GM19468 (cell line): Measurements from ENCODE around the gene AGAP2.

ENCODE experiments used
- ATAC-seq: cut with Tn5 transposase; IDR thresholded peaks from one replicate; pipeline ENCODE4 v1.9.1; 2021; ENCODE audit warnings: mild to moderate bottlenecking, moderate library complexity, moderate number of reproducible peaks; ENCODE audit not compliant: unreplicated experiment; ENCODE audit errors: extremely low read depth

The AGAP2 gene

DNA sequence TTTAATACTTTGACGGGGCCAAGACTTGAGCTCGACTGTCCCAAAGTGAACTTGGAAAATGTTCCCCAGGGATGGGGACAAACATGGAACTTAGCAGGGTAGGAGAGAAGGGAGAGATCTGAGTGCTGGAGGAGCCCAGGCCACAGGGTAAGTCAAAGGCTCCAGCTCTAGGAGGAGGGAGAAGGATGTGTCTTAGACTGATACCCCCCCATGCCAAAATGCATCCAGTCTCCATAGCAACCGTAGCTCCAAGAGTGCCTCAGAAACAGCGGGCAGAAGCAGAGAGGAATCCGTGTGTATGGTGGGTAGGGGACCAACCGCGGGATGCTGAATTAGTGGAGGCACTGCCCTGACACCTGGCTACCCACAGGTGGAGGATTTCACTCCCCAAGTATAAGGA, 845 bp upstream of the AGAP2 start:
- ATAC-seq: no peak

DNA sequence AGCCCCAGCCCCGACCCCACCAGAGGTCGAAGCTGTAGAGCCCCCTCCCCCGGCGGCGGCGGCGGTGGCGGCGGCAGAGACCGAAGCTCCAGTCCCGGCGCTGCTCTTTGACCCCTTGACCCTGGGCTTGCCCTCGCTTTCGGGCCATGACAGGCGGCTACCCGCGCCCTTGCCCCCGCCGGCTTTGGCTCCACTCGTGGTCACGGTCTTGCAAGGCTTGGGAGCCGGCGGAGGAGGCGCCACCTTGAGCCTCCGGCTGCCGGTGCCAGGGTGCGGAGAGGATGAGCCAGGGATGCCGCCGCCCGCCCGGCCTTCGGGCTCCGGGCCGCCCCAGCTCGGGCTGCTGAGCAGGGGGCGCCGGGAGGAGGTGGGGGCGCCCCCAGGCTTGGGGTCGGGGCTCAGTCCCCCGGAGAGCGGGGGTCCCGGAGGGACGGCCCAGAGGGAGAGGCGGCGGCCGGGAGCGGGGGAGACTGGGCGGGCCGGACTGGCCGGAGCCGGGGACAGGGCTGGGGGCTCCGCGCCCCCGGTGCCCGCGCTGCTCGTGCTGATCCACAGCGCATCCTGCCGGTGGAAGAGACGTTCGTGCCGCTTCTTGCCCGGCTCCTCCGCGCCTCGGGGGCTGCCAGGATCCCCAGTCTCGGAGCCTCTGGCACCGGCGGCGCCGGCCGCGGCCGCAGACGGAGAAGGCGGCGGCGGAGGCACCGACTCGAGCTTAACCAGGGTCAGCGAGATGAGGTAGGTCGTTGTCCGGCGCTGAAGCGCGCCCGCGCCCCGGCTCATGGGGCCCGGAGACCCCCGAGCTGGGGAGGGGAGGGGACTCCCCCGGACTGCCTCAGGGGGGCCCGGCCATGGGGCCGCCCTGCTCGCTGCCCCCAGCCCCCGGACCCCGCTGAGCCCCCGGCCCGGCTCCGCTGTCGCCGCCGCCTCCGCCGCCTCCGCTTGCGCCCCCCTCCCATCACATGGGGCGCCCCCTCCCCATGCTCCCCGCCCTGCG, 778 bp downstream of the AGAP2 start:
- no peak for ATAC-seq

DNA sequence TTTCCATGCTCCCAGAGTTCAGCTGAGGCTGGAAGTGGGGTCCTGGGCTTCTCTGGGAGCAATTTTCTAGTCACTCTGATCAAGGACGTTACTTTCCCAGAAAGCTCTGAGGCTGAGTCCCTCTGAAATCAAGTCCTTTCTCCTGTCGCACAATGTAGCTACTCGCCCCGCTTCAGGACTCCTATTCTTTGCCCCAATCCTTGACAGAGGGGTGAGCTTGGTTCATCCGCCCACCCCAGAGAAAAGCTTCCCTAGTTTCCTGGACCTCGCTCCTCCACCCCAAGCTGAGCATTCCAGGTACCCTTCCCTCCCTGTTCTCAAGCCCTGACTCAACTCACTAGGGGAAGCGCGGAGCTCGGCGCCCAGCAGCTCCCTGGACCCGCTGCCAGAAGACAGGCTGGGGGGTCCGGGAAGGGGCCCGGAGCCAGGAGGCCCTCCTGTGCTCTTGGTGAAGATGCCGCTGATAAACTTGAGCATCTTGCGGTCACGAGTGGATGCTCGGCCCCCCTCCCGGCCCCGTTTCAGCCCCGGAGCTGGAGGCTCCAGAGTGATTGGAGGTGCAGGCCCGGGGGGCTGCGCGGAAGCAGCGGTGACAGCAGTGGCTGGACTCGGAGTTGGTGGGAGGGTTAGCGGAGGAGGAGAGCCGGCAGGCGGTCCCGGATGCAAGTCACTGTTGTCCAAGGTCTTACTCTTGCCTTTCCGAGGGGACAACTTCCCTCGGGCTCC, 1.6 kb downstream of the AGAP2 start:
- no peak for ATAC-seq

DNA sequence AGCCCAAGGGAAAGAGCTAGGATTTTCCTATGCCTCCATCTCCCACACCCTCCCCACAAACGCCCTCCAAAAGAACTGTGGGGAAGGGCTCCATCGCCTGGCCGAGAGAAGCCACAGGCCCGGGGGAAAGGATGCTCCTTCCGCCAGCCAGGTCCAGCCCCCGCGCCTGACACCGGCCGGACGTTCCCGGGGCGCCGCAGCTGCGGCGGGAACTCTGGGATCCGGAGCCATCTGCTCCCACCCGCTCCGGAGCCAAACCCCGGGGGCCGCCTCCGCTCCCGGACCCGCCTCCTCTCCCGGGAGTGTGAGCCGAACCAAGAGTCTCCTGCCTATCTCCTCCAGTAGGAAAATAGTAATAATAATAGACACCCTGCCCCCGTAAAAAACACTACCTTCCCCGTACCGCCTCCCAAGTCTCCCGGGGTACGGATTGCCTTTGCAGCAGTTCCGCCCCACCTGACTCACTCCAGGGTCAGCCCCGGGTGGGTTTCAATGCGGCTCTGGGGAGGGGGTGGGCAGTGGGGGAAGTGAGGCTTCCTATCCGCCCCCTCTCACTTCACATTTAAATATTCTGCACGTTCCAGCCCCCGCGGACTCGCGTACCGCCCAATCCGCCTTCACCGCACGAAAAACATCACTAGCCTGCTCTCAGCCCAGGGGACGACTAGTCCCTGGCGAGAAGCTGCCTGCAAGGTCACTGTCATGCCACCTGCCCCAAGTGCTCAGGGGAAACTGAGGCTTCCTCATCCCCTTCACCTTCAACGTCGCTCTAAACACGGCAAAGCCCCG, 2.4 kb downstream of the AGAP2 start:
- ATAC-seq: no peak

DNA sequence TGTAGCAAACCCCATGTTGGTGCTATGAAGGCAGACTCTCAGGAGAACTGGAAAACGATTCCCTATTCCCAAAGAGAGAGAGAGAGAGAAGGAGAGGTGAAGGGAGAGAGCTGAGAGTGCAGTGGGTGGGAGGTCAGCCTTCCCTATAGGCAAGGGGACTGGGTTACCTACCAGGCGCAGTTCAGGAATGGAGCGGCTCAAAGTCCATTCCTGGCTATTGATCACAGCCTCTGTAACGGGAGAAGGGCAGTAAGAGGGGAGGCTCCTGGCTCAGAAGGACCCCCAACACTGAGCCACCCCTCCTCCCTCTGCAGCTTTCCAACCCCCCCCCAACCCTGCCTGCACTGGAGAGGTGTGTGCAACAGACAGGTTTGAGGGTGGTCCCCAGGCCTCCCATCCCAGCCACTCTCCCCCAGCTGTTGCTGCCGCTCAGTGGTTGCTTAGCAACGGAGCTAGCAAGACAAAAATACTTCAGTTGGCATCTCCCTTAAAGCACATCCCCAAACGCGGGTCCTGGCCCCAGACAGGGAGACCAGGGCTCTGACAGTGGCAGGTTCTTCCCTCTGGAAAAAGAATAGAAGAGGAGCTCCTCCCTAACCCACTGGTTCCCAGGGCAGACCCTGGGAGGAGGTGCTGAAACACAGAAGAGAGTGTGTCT, 3.2 kb downstream of the AGAP2 start:
- no peak for ATAC-seq

DNA sequence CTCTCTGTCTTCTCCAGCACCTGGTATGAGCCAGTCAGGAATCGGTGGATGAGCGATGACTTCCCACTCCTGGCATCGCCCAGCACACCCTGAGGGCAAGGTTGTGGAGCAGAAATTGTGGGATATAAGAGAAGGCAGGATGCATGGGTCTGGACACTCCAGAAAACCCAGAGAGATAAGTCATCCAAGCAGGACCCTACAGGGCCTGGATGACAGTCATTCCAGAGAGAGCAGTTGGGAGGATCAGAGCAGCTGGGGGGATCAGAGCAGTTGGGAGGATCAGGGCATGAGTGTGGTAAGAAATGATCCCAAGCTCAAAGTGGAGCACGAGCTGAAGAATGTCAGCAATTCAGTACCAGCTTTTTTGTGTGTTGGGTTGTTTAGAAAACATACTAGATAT, 4.0 kb downstream of the AGAP2 start:
- no peak for ATAC-seq

DNA sequence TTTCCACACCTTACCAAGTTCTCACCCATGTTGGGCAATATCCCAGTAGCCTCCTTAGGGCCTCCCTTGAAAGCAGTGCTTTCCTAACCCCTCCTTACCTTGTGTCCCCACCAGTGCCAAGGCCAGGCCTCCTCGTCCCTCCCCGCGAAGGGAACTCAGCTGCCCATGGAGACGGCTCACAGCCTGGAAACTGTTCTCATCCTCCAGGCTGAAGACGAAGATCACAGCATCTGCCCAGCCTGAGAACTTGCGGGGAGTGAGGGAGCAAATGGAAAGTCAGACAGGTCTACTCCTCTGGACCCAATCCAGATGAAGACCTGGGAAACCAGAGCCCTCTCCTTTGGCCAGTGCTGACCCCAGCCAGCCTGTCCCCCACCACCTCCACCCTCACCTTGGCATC, 4.6 kb downstream of the AGAP2 start:
- no peak for ATAC-seq

DNA sequence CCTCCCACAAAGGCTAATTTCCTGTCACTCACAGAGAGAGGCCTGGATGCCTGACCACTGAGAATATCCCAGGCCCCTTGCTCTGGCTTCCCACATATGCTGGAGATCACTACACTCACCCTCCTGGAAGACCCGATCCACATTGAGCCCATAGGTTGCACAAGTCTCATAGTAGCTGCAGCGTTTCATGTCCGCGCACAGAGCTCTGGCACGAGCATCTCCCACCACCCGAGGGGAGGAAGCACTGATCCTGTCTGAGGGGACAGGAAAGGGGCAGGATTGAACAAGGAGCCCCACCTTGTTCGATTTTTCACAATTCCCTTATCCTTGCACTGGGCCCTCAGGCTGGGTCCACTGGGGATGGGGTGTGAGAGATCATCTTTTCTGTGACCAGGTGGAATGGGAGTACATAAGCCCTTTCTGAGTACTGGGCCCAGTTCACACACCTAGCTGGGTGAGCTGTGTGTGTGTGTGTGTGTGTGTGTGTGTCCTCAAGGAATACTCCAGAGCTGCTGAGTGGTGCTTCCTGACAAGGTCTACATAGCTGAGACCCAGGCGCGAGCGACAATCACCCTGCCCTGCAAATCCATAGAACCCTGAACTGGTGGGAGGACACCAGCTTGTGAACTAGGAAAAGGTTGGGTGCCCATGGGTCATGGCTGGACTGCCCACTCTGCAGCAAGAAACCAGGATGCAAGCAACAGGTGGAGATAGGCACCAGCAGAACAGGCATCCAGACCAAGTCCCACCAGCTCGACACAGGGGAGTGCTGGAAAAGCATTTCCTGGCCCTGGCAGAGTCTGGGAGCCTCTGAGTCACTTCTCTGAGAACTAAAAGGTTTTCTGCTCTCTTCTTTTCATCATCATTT, 5.6 kb downstream of the AGAP2 start:
- no peak for ATAC-seq

DNA sequence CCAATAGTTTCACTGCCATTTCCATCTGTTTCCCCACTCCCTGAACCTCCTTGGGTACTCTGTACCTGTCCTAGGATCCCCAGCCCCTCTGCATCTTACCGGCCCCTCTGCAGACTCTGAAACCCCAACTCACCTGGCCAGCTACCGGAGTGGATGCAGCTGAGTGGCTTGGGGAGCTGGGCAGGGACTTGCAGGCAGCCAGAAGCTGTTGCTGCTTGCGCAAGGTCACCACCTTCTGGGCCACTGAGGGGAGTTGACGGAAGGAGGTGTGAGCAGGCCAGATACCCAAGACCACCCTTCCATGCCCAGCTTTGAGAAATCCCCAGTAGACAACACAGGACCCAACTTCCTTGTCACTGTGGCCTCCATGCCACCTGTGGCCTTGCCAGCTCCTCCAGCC, 6.3 kb downstream of the AGAP2 start:
- no peak for ATAC-seq

DNA sequence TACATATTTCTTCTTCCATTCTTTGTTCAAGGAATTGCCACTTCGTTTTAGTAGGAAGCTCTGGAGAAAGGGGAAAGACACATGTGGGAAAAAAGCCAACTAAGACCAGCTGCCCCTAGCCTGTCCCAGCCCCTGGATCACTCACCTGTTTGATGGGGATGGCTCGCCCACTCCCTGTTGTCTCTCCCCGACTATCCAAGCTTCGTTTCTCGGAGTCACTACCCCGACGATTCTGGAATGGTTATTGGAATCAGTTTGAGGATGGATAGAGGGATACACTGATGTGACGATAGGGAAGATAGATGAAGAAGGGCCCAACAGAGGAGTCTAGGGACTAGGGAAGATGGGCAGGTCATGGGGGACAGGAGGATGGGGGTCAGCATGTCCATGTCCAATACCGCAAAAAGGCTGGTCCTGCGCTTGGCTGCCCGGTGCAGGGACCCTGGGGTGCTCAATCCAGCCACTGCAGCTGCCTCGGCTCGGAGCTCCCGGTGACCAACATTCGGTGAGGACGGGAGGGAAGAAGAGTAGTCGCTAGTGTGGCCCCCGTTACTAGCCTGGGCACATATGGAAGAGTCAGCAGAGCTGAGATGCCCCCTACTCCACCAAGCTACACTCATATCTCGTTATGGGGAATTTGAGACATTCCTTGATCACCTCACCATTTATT, 7.0 kb downstream of the AGAP2 start:
- no peak for ATAC-seq

DNA sequence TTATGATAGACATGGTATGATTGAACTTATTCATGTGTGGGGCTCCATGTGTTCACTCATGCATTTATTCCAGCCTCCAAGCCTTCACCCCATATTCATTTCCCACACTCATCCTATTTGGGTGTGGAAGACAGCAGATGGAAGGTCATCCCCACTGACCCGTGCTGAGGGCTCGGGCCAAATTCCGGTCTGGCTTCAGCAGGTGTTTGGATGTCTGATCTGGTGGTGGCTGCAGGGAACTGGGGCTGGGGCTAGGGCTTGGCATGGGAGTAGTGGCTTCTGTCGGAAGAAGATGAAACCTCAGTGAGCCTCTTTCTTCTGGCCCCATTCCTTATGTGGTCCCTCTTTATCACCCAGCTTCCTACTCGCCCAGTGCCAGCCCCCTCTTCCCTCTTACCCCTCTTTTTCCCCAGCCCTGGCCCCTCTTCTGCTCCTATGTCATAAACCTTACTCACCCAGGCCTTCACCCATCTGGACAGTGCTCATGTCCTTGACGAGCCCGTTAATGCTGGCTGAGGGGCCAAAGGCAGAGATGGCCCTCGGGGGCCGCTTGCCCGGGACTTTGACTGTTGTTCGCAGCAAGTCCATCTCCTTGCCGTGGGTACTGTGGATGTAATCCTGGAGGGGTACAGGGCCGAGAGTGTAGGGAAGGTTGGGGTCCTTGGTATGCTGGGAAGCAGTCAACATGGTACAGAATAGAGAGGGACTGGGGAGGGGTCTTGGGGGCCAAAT, 8.0 kb downstream of the AGAP2 start:
- ATAC-seq: no peak

DNA sequence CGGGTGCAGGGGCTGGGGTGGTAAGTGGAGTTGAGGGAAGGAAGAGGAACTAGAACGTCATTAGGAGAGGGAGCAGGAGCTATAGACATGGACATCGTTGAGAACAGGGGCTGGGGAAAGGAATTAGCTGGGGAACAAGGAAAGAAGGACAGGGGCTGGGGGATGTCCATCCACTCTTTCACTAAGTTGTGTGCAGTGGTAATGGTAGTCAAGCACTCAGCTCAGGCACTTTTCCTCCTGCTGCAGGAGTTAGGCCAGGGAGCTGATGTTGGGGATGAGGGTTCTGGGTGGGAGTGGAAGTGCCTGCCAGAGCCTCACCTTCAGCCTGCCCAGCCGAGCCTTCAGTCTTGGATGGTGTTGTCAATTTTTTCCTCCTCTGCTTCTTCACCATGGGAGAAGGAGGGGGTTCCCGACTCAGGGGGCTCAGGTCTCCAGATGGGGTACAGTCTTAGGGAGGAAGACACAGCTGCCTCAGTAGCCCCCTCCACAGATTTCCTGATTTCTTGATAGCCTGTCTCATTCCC, 9.2 kb downstream of the AGAP2 start:
- ATAC-seq: no peak

DNA sequence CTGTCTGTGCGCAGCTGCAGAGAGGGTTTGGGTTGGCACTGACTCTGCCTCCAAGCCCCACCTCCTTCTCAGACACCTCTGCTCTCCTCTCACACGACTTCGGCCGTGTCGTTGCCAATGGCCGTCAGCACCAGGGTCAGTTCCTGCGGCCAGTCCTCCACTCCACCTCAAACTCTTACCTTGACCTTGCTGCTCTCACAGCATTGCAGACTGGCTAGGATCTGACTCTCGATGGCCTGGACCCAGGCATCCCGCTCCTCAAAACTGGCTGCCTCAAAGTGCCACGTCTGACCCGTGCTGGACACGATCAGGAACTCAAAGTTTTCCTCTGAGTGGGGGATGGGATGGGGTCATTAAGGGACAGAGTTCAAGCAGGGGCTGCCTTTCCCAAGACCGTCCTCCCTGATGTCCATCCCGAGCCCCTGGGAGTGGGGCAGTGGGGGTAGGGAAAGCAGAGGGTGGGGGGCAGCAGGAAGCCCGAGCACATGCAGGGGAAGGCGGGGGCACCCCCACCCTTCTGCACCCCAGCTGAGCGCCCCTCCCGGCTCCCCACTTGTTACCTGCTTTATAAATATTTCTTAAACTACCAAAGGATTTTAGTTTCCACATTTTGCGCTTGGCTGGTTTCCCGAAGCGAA, 10.7 kb downstream of the AGAP2 start:
- ATAC-seq: no peak

DNA sequence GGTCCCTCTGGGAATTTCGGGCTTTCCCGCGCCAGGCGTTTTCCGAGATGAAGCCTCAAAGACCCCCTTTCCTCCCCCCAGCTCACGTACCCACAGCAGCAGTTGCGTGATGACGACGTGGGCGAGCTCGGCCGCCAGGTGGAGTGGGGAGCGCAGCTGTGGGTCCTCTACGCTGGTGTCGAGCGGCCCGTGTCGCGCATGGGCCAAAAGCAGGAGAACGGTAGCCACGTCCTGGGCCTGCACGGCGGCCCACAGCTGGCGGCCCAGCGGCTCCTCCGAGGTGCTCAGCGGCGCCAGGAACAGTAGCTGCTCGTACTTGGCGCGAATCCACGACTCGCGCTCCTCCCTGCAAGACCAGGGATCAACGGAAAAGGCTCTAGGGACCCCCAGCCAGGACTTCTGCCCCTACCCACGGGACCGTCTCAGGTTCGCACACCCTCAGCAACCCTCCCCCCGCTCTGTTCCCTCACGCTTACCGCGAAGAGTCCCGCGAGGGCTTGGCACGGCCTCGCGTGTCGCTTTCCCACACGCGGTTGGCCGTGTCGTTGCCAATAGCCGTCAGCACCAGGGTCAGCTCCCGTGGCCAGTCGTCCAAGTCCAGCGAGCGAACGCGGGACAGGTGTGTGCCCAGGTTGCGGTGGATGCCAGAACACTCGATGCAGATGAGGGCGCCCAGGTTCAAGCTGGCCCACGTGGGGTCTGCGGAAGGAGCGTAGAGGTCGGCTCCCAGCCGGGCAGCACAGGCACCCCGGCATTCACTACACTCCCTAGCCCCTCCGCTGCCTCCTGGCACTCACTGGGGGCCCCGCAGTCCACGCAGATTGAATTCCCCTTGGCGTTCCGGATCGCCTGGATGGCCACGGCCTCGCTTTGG, 11.4 kb downstream of the AGAP2 start:
- no peak for ATAC-seq

DNA sequence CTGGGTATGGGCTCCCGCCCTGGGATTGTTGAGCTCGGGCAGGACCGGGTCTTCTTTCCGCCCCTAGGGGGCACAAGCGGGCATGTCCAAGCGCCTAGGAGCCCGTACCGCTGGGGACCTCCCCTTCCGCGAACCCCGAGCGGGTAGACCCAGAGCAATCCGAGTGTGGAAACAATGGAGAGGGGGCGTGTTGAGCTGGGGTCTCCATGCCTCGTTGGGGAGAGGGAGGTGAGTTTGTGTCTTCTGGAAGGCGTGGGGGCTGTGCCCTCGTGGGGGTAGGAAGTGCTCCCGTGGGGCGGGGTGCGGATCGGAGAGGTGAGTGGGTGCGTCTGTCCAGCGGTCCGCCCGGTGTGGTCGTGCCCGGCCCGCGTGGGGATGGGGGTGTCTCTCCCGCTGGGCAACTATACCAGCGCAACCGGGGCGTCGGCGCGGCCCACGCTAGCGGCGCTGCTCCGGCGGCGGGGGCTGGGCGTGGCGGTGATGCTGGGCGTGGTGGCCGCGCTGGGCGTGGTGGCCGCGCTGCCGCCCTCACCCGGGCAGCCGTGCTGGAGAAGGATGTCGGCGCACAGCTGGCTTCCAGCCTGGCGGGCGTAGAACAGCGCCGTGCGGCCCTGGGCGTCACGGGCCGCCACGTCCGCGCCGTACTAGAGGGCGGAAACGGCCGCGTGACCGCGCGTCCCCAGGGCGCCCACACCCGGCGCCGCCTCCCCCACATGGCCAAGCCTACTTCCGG, 12.2 kb downstream of the AGAP2 start:
- ATAC-seq: no peak

DNA sequence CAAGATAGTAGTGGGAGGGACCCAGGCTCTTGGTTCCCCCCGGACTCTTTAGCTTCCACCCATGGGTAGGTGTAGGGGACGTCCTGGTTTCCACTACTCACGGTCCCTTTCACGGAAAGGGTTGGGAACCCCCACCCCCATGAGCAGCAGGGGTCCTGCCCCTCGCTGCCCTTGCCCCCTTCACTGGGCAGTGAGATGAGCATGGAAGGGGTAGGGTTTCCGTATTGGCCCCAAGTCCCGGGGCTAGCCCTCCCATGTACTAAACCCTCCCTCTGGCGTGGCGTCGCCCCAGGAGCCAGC, 12.7 kb downstream of the AGAP2 start:
- no peak for ATAC-seq
